ENCODE results near the gene MAD1L1.

MAD1L1 gene

DNA sequence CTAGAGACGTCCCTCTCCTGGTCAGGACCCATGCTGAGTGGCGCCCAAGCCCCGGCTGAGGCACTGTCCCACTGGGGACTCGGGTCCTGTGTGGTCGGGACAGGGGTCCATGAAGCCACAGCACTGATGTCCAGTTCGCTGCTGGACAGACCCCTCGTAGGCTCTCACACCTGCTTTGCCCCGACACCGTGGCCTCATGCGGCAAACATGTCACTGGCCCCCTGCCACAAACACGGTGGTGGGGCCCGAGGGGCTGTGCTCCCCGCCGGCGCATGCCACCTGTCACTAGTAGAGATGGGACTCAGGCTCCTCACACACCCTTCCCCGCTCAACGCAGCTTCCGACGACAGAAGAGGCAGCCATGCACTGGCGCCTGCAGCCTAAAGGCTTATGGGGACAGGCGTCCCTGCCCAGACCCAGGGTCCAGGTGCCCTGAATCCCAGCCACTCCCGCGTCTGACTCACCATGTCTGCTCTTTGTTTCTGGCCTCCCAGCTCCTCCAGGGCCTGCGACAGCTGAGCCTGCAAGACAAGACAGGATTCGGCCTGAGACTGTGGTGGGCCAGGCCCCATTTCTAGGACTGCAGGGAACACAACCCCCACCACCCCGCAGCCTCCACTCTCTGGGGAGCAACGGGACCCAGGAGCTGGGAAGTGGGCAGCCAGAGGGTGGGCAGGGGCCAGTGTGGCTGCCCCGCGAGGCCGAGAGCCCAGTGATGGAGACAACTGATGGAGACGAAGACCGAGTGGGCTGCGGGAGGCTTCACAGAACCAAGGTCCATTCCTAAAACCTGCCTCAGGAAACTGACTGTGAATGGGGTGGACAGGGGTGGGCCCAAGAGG lies 230.9 kb downstream of the MAD1L1 start:
- no peak overlapping the region for H3K27ac ChIP-seq
- TF ChIP-seq, protein P1, sequence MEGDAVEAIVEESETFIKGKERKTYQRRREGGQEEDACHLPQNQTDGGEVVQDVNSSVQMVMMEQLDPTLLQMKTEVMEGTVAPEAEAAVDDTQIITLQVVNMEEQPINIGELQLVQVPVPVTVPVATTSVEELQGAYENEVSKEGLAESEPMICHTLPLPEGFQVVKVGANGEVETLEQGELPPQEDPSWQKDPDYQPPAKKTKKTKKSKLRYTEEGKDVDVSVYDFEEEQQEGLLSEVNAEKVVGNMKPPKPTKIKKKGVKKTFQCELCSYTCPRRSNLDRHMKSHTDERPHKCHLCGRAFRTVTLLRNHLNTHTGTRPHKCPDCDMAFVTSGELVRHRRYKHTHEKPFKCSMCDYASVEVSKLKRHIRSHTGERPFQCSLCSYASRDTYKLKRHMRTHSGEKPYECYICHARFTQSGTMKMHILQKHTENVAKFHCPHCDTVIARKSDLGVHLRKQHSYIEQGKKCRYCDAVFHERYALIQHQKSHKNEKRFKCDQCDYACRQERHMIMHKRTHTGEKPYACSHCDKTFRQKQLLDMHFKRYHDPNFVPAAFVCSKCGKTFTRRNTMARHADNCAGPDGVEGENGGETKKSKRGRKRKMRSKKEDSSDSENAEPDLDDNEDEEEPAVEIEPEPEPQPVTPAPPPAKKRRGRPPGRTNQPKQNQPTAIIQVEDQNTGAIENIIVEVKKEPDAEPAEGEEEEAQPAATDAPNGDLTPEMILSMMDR (conservative IDR thresholded peaks at IDR 0.05) = no peak

DNA sequence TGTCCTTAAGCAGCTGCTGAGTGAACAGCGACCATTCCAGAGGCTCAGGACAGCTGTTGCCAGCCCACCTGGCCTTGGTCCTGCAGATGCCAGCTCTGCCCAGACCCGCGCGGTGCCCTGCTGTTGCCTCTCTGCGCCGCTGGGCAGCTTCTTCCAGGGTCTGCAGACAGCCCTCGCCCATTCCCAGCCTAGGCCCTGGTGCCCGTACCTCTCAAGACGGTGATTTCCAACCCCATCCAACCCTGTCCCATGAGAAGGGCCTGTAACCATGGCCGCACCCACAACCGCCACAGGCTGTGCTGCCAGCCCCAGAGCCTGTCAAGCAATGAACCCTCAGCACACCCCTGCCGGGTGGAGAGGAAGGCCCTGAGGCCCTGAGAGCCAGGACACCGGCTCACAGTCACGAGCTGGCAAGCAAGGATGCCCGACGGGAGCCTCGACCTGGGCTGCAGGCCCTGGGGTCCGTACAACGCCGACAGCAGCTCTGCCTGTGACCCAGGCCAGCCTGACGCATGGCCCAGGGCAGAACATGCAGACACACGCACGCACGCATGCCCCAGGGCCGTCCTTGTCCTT lies 231.9 kb downstream of the MAD1L1 start:
- TF ChIP-seq, protein P1 (conservative IDR thresholded peaks at IDR 0.05) = no peak
- H3K27ac ChIP-seq = no peak overlapping the region

DNA sequence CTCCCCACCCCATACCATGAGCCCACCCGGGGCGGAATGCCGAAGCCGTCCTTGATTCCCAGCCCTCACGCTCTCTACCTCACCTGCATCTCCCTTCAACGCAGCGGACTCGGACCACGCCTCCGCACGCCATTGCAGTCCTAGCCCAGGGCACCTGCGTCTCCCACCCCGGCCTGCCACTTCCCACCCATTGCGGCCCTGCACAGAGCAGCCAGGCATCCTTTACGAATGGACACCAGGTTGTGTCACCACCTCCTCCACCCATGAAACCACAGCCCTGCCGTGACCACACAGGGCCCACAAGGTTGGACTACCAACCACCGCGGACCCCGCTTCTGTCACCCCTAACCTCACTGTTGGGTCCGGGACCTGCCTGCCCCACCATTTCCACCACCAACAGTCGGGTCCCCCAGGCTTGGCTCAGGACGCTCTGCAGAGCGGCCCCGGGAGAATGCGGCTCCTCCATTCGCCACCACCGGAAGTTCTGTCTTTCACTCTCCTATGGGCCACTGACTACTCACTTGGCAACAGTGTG lies 232.5 kb downstream of the MAD1L1 start:
- no peak overlapping the region for H3K27ac ChIP-seq

DNA sequence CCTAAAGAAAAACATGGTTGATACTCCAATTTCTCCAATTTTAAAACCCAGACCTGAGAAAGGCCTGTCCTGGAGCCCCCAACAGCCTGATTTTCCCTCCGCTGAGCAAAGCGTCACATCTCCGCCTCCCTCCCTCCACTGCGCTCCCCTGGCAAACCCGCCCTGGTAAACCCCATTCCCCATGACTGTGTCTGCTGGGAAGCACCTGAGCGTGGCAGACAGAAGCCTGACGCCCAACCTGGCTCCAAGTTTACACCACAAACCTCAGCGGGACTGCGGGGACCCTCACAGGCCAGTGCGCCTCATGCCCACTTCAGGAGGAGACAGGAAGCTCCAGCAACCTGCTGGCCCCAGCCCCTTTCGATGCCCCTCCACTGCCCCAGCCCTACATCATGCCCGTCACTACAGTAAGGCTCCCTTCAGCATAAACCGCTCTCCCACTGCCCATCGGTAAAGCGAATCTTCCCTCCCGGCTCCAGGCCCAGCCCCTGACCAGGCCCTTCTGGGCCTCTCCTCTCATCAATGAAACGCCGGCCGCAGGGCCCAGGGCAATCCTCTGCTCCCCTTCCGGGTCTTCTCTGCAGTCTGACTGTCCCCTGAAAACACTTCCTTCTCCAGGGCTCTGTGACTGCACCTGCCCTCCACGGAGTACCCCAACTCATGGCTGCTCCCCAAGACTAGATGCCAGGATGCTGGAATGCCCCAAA lies 233.3 kb downstream of the MAD1L1 start:
- TF ChIP-seq, protein P1 (conservative IDR thresholded peaks at IDR 0.05) = no peak
- H3K27ac ChIP-seq = no peak overlapping the region

More for the DNA sequence above, 232.5 kb downstream of the MAD1L1 start:
- TF ChIP-seq, protein P1 (conservative IDR thresholded peaks at IDR 0.05) = no peak

DNA sequence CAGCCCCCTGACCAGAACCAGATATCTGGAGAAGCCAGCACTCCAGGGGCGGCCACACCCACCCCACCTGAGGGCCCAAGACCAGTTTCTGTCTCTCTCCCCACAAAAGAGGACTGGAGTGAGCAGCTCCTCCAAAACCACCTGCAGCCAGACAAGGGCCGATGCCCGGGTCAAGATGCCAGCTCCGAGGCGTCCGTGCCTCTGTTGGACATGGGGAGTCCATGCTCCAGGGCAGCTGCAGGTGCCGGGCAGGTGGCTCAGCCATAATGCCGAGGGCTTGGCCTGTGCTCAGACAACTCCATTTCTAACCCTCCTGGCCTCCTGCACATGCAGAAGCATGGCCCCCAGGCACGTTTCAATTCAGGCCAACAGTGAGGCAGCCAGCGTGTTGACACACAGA lies 234.6 kb downstream of the MAD1L1 start:
- H3K27ac ChIP-seq = no peak overlapping the region
- TF ChIP-seq, protein P1 (conservative IDR thresholded peaks at IDR 0.05) = no peak

DNA sequence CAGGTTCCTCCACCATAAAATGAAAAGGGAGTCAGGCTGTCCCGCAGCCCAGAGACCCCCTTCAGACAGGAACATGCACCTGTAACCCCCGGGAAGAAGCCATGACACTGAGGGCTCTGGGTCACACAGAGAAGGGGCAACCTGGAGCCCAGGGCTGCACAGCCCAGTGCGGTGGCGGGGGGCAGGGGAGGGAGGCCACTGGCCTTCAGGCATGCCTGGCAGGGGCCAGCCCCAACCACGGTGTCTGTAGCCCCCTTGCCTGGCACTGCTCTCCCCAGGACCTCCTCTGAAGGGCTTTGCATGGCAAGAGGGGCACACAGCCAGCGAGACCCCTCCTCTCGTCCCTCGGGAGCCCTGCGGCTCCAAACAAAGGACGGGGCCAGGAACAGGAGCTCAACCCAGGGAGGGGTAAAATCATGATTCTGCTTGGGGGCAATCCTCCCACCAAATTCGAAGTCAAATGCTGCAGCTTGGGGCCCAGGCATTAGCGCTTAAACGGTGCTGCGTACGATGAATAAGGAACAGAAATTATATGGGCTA lies 235.1 kb downstream of the MAD1L1 start:
- no peak overlapping the region for H3K27ac ChIP-seq
- TF ChIP-seq, protein P1 (conservative IDR thresholded peaks at IDR 0.05) = no peak

DNA sequence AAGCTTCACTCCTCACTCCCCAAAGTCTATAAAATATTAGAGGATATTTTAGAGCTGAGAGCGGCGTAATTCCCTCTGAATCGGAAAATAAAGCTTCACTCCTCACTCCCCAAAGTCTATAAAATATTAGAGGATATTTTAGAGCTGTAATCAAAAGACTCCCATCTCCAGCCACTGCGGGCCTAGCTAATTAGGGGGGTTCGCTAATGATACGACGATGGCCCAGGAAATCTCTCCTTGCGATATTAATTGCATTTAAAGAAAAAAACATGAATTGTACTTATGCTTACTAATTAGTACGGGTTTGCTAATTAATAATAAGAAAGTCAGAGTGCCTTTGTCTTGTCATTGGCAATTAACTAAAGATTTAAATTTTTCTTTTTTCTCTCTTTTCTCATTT lies 235.9 kb downstream of the MAD1L1 start:
- H3K27ac ChIP-seq = no peak overlapping the region
- TF ChIP-seq, protein P1 (conservative IDR thresholded peaks at IDR 0.05) = no peak

DNA sequence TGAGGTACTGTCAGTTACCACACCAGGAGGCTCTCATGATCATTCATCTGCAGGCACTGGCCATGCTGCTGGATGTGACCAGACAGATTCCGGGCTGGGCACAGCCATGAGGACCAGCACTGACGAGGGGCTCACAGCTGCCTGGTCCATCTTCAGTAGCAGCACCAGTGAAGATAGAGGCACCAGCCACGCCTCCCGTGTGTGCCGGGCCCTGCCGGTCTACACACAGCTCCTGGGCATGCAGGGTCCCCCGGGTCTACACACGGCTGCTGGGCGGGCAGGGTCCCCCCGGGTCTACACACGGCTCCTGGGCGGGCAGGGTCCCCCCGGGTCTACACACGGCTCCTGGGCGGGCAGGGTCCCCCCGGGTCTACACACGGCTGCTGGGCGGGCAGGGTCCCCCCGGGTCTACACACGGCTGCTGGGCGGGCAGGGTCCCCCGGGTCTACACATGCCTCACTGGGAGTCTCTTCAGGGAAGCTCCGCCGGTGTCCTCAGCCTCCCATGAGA lies 236.8 kb downstream of the MAD1L1 start:
- H3K27ac ChIP-seq = peak overlapping the region; percentile 93; the same call in 1 of the 2 replicates
